Cardiac septum (tissue), 1 donor: ENCODE measurements around the gene TRIM49C. TPM values are rescaled to one million over a fixed set of nuclear protein-coding genes. Genes with fewer than 3 reads are reported as not detected.
"Not testable (repeated sequence)": the region's sequence is repeated elsewhere in the genome, so short reads cannot be mapped to it uniquely, and the experiment has no call there.

Experiments used
- DNase-seq: peaks from one replicate; pipeline ENCODE4 v3.0.0-alpha.2; 2020; ENCODE audit warnings: low spot score
- intact Hi-C: fragments of 100-400 bp; cut with DNase I; formaldehyde crosslinking; loops from one replicate; pipeline ENCODE4 v1.14.0; 2022
- long read RNA-seq: library from polyadenylated mRNA; unstranded; transcript quantifications from one replicate; pipeline ENCODE4 v2.0.0, GENCODE V29; 2021
- total RNA-seq: library from RNA; stranded (reverse); fragmentation: NEBNext Ultra II Directional; extraction: Animal tissue kit (Norgen Biotek cat#: 25700); gene quantifications from one replicate; pipeline ENCODE4 v1.2.1, GENCODE V29; 2021
- donor health status: DM: no; HTN: no; CAD: no.

The TRIM49C gene, protein sequence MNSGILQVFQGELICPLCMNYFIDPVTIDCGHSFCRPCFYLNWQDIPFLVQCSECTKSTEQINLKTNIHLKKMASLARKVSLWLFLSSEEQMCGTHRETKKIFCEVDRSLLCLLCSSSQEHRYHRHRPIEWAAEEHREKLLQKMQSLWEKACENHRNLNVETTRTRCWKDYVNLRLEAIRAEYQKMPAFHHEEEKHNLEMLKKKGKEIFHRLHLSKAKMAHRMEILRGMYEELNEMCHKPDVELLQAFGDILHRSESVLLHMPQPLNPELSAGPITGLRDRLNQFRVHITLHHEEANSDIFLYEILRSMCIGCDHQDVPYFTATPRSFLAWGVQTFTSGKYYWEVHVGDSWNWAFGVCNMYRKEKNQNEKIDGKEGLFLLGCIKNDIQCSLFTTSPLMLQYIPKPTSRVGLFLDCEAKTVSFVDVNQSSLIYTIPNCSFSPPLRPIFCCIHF
- not detected for total RNA-seq
- long read RNA-seq = 0 reads

DNA sequence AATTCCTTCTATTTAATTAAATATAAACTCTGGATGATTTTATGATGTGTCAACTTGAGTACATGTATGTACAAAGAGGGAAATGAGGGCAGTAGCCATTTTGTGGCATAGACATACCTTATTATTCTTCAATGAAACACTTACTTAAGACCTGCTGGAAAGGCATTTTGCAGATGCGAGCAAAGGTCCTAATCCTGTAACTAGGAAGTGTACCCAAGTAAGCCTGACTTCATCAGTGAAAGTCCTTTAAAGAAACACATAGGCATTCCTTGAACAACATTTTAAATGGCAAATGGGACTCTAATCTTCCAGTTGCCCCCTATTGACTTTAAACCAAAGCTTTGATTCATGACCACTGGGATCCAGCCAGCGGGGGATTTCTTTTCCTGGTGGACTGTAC is at the start of gene TRIM49C:
Gene TRIM49C (plus strand): TSS at position 301 of the 400 bp plus-strand sequence. CDS start 4,106 bp downstream, outside the sequence.
- DNase-seq, intact Hi-C loops: not testable (repeated sequence)

DNA sequence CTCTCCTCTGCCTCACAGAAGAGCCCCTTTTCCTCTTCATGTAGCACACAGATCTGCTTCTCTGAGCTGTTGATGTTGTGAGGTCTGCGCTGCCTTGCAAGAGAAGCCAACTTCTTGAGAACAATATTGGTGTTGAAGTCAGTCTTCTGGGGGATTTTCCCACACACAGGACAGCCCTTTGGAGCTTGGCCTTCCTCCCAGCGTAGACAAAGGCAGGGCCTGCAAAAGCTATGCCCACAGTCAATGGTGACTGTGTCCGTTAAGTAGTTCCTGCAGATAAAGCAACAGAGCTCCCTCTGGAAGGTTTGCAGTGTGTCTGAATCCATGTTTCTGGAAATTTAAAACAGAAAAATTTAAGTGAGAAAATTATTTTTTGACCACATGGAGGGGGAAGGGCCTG is 6.7 kb upstream of the TRIM49C start:
- intact Hi-C loops, DNase-seq: not testable (repeated sequence)

DNA sequence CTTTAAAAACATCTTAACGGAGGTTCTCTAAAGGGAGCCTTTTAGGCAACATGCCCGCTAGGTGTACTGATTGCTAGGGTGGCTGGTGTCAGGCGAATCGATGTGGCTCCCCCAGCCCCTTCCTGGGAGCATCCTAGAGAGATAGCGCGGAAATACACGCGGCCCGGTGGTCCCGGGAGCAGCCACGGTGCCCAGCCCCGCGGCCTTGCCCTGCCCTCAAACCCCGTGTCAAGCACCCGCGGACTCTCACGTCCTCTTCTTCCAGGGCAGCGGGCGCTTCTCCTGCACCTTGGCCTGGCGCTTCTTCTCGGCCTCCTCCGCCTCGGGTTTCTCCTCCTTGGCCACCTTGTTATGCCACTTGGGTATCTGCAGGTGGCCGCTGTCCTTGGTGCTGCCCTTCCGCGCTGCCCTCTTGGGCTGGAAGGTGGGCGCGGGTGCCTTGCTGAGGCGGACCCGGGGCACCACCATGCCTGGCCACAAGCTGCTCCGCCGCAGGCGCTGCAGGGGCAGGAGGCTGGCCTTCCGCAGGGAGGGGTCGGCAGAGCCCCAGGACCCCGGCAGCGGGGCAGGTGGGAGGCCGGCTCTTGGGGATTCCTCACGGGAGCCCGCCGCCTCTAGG is 20.8 kb downstream of the TRIM49C start:
- intact Hi-C loops, DNase-seq: not testable (repeated sequence)

DNA sequence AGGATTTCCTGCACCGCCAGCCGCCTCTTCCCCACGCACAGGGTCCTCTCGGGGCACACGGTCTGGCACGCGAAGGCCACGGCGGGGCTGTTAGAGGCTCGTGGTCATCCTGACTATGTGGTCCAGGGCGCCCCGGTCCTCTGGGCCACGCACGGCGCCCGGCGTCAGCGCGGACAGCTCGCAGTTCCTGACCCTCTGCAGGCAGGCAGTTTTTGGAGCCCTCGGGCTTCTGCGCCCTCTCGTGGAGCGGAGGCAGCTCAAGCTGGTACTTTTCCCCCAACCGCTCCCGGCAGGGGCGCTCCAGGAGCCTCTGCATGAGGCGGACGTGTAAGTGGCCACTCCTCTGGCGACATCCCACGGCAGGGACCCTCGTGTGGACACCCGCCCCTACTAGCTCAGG is 21.4 kb downstream of the TRIM49C start:
- DNase-seq, intact Hi-C loops: not testable (repeated sequence)

DNA sequence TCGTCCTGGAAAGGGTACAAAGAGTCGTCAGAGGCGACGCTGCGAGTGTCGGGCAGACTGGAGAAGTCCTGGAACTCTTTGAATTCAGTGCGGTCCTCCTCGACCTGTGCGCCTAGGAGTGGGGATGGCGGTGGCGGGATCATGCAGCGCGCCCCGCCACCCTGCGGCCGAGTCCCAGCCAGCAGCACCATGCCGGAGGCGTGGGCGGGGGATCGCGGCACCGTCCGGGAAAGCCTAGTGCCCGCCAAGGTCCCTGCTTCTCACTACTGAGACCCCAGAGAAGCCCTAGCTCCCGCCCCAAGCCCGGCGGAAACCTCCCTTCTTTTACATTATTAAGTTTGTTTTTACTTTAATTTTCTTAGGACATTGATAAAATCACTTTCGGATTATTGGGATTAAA is 22.6 kb downstream of the TRIM49C start:
- DNase-seq, intact Hi-C loops: not testable (repeated sequence)

DNA sequence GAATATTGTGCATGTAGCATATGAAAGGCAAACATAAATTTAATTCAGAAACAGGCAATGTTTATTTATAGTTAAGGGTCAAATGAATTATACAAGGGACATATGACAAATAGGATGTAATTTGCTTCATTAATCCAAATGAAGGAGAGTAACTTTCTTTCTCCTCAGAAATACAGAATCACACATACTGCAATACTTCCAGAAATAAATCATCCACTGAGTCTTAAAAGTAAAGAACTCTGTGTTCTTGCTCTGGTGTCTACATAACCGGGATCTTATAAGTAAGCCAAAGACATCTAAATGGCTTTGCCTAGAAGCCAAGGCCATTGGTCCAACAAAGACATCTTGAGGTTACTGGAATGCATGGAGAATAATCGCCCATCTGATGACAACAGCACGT is 54.7 kb downstream of the TRIM49C start, which contains the start of gene UBTFL1:
Gene UBTFL1 (plus strand): TSS at position 301 of the 400 bp plus-strand sequence. CDS start 0 bp downstream, at position 301.
- DNase-seq, intact Hi-C loops: not testable (repeated sequence)

DNA sequence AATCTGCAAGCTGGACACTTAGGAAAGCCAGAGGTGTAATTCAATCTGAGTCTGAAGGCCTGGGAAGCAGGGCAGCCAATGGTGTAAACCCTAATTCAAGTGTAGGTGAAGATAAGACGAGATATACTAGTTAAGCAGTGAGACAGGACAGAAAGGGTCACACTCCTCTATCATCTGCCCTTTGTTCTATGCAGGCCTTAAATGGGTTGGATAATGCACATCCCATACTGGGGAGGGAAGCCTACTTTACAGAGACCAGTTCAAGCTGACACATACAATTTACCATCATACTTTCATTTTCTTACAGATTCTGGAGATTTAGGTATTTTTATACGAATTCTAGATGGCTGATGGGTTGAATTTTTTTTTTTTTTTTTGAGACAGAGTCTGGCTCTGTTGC is 57.8 kb downstream of the TRIM49C start:
- DNase-seq, intact Hi-C loops: not testable (repeated sequence)

Other genes with a start within 250 kb of the TRIM49C start
- not detected for gene TRIM49, start 222.5 kb upstream of the TRIM49C start, total RNA-seq
- not detected for gene TRIM64B, start 152.6 kb upstream of the TRIM49C start, total RNA-seq
- not detected for gene TRIM49D1, start 108.9 kb upstream of the TRIM49C start, total RNA-seq
- not detected for gene TRIM49D2, start 107.0 kb upstream of the TRIM49C start, total RNA-seq
- gene TRIM64, start 65.1 kb upstream of the TRIM49C start, total RNA-seq = not detected
- not detected for gene UBTFL1, start 54.8 kb downstream of the TRIM49C start, total RNA-seq
- 0.27 TPM for gene NAALAD2, start 103.6 kb downstream of the TRIM49C start, total RNA-seq
- gene CHORDC1, start 191.9 kb downstream of the TRIM49C start, total RNA-seq = 38.4 TPM